GM19397 (cell line): ENCODE data around the gene SUPT7L.
A peak's percentile ranks its signal among the peaks of the same experiment; 100 is the strongest.
"Not testable (repeated sequence)": the region's sequence is repeated elsewhere in the genome, so short reads cannot be mapped to it uniquely, and the experiment has no call there.

ENCODE experiments used
- ATAC-seq: cut with Tn5 transposase; IDR thresholded peaks from one replicate; pipeline ENCODE4 v1.9.1; 2021; ENCODE audit warnings: mild to moderate bottlenecking, moderate library complexity; ENCODE audit not compliant: unreplicated experiment

Gene SUPT7L

DNA sequence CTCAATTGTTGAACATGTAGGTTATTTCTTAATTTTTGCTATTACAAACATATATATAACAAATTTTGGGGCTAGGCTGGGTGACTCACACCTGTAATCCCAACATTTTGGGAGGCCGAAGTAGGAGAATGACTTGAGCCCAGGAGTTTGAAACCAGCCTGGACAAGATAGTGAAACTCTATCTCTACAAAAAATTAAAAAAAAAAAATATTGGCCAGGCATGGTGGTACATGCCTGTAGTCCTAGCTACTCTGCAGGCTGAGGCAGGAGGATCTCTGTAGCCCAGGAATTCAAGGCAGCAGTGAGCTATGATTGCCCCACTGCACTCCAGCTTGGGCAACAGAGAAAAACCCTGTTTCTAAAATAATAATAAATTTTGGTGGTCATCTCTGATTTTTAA is 23.8 kb upstream of the SUPT7L start:
- ATAC-seq, result no peak

DNA sequence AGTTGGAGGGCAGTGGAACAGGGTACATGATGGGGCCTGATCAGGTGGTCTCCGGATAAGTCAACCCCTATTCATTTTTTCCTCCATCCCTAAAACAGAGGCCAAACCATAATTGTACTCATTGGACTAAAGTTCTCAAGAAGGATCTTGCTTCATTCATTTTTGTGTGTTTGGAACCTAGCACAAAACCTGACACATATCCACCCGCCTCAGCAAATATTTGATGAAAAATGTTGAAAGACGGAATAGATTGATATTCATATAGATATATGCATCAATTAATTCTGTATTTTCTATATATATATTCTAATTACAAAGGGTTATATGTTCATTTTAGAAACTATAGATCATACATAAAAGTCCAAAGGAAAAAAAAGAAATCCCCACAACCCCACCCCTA is 22.2 kb upstream of the SUPT7L start:
- ATAC-seq, result no peak

DNA sequence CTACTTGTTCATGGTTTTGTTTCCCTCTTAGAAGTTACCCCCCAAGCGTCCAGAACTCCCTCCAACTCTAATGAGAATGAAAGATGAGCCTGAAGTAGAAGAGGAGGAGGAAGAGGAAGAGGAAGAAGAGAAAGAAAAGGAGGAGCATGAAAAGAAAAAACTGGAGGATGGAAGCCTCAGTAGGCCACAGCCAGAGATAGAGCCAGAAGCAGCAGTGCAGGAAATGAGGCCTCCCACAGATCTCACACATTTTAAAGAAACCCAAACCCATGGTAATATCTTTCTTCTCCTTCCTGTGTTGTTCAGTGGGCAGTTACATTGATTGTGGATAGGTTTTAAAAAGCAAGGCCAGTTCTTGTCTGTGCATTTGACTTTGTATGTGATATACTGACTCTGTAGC is 21.6 kb upstream of the SUPT7L start:
- not testable (repeated sequence) for ATAC-seq

DNA sequence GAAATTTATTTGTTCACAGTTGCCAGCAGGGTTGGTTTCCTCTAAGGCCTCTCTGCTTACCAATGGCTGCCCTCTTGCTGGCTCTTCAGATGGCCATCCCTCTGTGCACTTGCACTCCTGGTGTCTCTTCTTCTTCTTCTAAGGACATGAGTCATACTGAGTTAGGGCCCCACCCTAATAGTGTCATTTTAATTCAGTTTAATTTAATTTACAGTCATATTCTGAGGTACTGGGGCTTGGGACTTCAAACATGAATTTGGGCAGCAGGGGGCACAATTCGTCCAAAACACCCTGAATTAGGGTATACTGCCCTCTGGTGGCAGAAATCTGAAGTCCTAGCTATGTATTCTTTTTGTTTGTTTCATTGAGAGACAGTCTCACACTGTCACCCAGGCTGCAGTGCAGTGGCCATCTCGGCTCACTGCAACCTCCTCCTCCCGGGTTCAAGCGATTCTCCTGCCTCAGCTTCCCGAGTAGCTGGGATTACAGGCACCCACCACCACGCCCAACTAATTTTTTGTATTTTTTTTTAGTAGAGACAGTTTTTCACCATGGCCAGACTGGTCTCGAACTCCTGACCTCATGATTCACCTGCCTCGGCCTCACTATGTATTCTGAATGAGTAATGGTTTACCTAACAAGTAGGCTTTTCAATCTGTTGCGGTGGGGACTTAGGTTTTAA is 20.1 kb upstream of the SUPT7L start:
- ATAC-seq, result peak; percentile 74

GRCh38 chr2:27682334-27682771 is 18.9 kb upstream of the SUPT7L start:
- ATAC-seq, result not testable (repeated sequence)

GRCh38 chr2:27681841-27682240 is 18.4 kb upstream of the SUPT7L start:
- no peak for ATAC-seq

GRCh38 chr2:27680571-27680970 is 17.2 kb upstream of the SUPT7L start:
- no peak for ATAC-seq

- no peak for ATAC-seq
These were observed 9.5 kb upstream of the SUPT7L start for GRCh38 chr2:27672723-27673486.

GRCh38 chr2:27671235-27671634 is 7.8 kb upstream of the SUPT7L start:
- ATAC-seq, result no peak

DNA sequence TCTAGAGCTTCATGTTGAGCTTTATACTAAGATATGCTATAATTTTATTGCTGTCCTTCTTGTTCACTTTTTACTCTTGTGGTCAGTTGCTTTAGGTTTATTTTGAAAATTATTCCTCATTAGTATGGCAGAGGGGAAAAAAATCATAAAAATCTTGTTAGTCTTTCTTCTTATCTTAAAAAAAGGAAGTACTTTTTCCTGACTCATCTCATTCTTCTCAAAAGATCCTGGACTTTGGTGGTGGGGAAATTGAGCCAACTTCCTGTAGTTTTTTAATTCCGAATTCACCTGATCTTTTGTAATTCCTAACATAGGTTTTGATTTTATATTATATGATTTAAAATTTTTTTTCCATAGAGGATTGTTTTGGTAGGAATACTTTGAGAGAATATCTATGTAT is 4.0 kb upstream of the SUPT7L start:
- ATAC-seq, result no peak

DNA sequence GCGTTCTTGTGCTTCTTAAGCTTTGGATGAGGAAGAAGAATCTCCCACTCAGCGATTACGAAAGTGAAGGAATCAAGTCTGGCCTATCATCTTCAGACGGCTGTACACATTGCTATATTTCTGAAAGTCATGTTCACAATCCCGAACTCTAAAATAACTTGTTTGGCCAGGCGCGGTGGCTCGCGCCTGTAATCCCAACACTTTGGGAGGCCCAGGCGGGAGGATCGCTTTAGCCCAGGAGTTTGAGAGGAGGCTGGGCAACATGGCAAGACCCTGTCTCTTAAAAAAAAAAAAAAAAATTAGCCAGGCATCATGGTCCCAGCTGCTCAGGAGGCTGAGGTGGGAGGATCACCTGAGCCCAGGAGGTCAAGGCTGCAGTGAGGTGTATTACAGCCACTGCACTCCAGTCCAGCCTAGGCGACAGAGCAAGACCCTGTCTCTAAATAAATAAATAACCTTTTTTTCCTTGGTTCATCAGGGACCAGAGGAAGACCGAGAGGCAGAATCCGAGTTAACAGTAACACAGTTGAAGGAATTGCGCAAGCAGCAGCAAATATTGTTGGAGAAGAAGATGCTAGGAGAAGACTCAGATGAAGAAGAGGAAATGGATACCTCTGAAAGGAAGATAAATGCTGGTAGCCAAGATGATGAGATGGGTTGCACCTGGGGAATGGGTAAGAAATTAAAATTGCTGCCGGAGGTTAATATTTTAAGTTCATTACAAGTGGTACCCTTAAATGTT is 1.4 kb upstream of the SUPT7L start:
- no peak for ATAC-seq

- ATAC-seq, result no peak
These were observed 750 bp upstream of the SUPT7L start for GRCh38 chr2:27664154-27664574.

DNA sequence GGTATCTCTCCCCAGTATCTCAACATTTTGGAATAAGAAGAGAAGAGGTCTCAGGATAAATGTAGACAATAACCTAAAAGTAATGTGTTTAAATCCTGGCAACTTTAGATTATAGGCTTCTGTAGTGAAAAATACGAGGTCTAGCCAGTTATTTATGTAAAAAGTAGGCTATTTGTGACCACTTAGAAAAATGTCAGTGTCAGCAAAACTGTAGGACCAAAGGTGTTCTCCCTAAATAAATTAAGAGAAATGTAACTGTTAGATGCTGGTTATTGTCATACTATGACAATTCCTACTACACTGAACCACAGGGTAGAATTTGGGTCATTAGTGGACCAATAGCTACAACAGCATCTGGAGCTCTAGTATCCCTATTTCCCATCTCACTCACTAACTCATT is 2.0 kb downstream of the SUPT7L start:
- ATAC-seq, result no peak

GRCh38 chr2:27655155-27655951 is 8.1 kb downstream of the SUPT7L start:
- ATAC-seq, result no peak

DNA sequence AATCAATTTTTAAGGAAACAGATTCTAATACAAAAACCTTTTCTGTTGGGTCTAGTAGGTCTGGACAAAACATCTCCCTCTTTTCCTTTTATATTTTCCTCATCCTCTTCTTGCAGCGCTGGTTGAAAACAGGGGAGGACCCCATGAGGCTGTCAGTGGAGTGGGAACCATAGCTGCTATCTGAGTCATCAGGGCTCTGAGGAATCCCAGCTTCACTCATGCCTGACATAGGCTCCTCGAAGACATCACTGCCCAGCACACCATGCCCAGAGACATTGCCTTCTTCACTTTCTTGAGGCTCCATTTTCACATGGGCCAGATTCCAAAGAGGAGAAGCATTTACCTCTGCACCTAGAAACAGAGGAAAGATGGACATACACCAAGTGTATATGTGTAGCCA is 10.0 kb downstream of the SUPT7L start:
- ATAC-seq, result no peak

DNA sequence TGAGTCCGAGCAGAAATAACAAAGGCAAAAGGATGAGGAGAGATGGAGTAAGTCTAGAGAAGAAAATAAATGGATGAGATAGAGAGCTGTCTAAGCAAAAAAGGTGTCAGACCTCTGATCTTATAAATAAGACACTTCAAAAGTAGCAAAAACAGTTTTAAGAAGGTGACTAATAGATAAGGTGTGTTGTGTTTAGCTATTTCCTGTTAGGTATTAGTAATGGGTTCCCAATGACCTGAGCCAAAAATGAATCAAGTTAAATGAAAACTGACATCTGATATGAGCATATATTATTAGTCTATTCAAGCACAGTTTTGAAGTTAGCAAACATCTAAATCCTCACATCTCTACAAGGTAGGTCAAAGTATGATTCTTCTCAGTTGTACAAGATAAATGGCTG is 10.6 kb downstream of the SUPT7L start:
- ATAC-seq, result no peak

DNA sequence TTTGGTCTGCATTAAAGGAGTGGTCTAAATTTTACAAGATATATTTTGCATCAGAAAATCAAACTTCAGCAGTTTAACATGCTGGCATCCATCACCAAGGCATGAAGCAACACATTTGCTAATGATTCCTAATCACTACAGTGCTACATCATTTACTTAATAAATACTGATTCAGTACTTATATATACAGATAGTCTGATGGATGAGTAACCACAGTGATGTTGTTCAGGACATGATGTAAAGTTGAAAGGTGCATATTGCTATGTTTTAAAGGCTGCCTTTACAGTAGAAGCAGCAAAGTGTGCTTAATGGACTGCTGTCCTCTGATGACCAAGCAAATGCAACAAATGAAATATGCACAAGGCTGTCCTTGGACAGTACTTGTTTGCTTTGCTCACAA is 11.1 kb downstream of the SUPT7L start:
- no peak for ATAC-seq

DNA sequence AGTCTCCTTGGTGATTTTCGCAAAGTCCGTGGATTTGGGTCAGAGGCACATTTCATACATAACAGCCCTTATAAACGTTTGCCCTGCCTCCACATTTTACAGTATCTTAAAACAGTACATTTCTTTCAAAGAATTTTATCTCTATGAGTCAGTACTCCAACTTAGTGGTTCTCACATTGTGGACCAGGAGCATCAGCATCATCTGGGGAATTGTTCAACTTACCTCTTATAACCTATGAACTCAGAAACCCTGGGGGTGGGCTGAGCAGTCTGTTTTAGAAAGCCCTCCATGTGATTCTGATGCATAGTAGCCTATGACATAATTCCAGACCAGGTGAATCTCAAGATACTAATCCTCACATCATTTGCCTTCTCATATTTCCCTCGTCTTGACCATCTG is 12.4 kb downstream of the SUPT7L start:
- ATAC-seq, result no peak

- ATAC-seq, result no peak
These were observed 15.7 kb downstream of the SUPT7L start for GRCh38 chr2:27647737-27648136.

- no peak for ATAC-seq
These were observed 16.1 kb downstream of the SUPT7L start for GRCh38 chr2:27647289-27647688.

GRCh38 chr2:27645197-27645596 is 18.2 kb downstream of the SUPT7L start:
- no peak for ATAC-seq
